Activated naive CD8-positive, alpha-beta T cell treated with anti-CD3 and anti-CD28 coated beads, Interleukin-2, amount 50 U/mL, for 16 hours (primary cell): ENCODE measurements around the gene TXN.
"Not testable (repeated sequence)": the region's sequence is repeated elsewhere in the genome, so short reads cannot be mapped to it uniquely, and the experiment has no call there.

Source experiments
- DNase-seq: peaks from one replicate; pipeline ENCODE4 v3.0.0-alpha.2; 2020; ENCODE audit warnings: low read depth, low spot score

TXN gene

DNA sequence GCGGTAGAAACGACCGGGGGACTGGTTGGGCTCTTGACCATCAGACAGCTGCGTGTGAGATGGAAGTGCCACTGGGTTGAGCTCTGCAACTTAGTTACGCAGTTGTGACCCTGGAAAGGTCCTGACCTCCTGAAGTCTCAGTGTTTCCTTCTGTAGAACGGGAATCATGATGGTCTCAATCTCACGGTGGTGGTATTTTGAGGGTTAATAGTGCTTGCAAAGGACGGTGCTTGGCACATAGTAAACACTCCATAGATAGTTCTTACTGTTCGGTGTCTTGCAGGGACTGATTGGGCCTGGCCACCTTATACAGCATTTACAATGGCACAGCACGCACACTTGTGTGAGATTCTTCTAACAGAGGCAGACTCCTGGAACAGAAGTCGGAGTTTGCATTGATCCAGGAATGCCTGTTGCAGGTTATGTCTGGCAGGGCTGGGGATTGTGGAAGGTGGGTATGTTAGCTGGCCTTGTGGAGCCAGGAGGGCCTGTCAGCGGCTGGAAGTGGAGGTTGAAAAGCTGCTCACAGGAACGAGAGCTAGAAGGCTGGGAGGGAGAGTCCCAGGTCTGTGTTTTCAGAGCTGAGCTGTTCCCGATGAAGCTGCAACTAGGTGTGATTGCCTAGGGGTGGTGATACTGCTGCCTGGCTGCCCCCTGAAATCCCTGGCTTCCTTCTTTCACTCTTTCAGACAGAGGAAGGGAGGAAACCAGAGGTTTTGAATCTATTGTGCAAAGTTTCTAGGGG, 962 bp upstream of the TXN start:
- DNase-seq, result no peak

DNA sequence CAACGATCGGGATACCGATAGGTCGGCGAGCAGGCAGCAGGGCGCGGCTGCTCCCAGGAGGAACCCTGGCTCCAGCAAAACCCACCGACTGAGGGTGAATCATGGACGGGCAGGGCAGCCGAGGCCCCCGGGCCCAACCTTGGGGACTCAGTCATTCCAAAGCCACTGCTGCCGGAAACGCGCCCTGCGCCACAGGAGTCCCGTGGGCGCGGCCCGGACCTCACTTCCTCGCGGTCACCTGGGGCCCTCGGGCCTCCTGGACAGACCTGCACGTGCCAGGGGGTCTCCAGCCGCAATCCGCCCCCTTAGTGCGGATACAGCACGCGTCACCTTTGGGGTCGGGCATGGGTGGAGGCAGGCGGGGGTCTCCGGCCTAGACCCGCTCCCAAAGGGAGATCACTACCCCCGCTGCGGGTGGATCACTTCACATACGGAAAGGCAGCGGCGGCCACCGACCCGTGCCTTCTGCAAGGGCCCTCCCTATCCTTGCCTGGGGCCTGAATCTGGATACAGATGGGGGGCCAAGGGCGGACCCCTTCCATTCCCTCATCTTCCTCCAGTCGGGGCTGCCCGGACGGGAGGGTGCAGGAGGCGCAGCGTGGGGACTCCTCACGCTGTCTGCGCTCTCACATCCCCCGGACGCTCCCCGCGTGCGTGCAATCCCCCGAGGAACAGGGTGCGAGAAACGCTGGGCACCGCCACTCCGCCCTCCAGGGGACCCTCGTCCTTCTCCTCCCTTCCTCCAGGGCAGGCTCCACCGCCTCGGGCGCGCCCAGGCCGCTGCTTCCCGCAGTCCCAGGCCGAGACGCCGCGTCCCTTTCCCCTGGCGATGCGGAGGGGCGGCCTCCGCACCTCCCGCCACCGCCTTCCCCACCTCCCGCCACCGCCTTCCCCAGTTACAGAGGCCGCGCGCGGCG, 586 bp downstream of the TXN start:
- DNase-seq, result peak; percentile 16

DNA sequence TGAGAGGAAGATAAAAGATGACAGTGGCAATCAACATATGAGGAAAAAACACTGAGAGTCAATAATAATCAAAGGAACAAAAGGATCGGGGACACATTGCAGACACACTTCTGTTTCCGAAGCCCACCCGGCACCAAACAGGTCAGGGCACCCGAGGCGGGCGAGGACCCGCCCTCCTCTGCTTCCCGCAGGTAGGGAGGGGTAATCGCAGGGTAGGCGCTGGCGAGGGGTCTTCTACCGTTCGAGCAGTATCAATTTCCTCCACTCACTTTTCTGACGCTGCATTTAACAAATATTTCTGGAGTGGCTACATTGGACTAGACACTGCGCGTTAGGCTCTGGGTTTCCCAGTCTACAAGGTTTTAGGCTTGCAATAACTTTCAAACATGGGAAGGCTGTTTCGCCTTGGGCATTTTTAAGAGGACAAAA, 1.3 kb downstream of the TXN start:
- DNase-seq, result no peak

DNA sequence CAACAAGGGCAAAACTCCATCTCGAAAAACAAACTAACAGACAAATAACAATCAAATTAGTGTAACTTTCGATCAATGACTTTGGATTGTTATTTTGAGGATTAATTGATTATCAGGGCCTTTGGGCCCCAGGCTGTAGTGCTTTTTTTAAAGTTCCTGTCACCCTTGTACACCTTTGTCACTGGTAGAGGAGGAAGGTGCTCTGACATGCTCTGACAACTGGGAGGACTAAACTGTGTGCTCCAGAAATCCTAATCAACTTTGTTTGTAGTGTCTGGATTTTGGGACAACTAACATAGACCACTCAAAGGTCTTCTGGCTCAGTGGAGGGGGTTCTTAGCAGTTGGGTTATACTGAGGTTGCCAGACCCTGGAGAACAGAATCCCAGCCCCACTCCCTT, 1.8 kb downstream of the TXN start:
- no peak for DNase-seq

DNA sequence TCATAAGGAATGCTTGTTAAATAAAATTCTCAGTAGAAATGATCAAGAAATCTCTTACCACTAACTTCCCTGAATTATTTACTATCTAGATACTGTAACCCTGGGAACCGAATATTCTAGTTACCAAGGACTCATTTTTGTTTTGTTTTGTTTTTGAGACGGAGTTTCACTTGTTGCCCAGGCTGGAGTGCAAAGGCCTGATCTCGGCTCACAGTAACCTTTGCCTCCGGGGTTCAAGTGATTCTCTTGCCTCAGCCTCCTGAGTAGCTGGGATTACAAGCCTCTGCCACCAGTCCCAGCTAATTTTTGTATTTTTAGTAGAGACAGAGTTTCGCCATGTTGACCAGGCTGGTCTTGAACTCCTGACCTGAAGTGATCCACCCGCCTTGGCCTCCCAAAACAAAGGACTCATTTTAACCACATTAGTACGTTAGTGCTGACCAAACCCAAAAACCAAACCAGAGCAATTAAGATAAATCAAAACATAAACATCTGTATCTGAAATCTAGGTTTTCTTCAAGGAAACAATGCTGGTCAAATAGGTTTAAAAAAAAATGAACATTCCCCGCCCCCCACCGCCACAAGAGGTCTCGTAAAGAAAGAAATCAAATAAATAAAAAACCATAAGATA, 3.7 kb downstream of the TXN start:
- DNase-seq, result no peak

DNA sequence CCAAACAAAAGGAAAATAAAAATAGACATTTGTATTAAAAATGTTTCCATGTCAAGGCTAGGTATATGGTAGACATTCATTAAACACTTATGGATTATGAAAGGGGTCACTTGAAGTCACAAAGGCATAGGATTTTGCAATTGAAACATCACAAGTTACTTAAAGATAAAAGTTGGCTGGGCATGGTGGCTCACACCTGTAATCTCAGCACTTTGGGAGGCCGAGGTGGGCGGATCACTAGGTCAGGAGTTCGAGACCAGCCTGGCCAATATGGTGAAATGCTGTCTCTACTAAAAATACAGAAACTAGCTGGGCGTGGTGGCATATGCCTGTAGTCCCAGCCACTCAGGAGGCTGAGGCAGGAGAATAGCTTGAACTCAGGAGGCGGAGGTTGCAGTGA, 4.5 kb downstream of the TXN start:
- DNase-seq, result not testable (repeated sequence)

DNA sequence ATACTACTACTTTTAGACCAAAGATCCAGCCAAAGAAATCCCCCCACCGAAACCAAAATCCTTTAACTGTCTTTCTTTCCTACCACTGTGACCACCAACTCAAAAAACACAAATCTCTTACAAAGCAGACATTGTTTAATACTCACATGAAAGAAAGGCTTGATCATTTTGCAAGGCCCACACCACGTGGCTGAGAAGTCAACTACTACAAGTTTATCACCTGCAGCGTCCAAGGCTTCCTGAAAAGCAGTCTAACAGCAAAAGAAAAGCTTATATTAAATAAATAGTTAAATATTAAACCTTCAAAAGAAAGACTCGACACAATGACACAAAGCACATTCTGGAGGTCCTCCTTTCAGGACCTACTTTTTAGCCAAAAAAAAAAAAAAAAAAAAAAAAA, 5.1 kb downstream of the TXN start:
- DNase-seq, result no peak

DNA sequence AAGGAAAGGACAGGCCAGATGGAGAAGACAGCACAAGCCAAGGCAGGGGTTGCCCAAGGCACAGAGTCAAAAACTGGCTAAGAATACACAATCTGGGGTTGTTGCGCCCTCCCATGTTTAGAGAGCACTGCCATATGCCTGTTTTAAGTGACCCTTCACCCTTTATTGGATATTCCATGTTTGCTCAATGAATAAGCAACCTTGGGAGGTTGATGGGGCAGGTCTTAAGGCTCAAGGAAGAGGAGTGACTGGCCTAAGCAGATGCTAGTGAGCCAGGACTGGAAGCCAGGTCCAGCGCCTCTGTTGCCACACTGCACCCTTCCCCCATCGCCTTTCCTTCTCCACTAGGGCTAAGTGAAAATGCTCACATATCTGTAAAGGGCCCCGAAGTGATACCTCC, 6.7 kb downstream of the TXN start:
- DNase-seq, result no peak

DNA sequence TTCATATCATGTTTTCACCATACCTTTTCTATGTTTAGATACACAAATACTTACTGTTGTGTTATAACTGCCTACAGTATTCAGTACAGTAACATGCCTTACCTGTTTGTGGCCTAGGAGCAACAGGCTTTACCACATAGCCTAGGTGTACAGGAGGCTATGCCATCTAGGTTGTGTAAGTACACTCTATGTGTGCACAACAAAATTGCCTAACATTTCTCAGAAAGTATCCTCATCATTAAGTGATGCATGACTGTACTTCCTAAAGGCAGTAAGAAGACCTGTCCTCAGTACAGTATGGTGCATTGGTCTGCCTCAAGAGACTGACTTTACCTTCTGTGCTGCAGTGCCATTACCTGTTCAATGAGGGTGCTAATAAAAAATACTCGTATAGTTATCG, 7.9 kb downstream of the TXN start:
- no peak for DNase-seq

DNA sequence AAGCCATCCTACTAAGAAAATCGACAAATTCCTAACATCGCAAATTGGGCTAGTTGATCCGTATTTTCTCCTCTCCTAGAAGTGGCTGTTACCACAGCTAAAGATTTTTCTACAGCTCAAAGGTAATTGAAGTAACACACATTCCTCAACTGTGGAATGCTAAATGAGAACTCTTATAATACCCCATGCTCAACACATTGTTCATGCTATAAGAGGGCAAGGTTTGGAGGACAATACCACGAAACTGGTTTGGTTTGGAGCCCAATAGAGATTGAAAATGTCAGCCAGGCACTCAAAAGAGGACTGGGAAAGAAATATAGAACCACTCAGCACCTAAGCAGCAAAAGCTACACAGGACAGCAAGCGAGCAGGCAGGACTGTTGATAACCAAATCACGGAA, 10.1 kb downstream of the TXN start:
- no peak for DNase-seq

DNA sequence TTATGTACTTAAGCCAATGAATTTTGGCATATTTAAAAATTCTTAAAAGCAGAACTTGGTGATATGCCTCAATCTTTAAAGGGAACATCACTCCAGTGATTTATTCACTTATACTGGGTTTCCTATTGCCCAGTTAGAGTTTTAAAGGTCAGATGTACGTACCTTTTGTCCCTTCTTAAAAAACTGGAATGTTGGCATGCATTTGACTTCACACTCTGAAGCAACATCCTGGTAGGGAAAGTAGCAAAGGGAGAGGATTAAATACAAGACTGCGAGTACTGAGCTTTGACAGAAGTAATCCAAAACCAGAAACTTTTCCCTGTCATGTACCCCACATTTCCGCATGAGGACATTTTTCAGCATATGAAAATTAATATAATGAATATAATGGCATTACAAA, 11.7 kb downstream of the TXN start:
- no peak for DNase-seq

DNA sequence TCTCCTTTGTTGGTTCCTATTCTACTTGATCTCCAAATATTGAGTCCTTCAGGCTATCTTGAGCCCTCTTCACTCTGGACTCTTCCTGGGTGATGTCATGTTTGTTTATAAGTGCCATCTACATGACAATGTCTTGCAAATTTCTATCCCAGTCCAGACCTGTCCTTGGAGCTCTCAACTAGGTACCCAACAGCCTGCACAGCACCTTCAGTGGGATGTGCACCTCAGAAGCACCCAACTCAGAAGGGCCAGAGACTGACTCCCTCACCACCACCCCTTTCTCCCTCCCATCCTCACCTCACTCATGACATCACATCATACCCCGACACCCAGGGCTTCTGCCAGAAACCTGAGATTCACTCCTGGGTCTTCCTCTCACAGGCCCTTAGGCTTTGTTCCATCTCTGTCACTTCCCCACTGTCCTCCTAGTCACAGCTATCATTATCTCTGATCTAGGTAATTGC, 14.4 kb downstream of the TXN start:
- no peak for DNase-seq

DNA sequence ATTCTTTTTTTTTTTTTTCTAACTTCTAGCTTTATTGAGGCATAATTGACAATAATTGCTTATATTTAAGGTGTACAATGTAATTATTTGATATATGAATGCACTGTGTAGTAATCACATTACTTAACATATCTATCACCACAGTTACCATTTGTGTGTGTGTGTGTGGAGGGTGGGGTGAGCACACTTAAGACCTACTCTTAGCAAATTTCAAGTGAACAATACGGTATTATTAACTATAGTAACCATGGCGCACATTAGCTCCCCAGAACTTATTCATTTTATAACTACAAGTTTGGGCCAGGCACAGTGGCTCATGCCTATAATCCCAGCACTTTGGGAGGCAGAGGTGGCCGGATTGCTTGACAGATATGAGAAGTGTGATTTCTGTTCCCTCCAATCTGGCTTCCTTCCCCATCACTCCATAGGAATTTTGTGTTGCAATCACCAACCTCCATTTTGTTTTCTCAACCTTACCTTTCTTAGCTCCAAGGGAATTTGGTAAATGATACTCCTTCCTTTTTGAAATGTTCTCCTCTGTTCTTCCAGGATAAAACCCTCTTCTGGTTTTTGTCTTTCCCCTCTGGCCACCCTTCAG, 14.9 kb downstream of the TXN start:
- DNase-seq, result no peak

DNA sequence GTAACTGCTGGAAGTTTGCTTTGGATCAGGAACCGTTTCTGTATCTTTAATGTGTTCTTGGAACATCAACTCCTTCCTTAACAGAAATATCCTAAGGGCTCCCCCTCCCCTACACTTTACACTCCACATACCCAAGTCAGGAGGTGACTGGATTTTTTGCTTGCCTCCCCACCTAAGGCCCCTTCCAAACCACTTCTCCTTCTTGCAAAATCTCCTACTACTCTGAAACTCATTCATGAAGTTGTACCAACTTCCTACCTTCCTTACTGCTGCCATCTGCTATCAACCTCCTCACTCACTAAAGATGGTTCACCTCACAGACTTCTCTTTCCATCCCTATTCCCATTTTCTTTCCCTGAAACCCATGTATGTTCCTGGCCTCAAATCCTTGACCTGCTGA, 16.1 kb downstream of the TXN start:
- no peak for DNase-seq

DNA sequence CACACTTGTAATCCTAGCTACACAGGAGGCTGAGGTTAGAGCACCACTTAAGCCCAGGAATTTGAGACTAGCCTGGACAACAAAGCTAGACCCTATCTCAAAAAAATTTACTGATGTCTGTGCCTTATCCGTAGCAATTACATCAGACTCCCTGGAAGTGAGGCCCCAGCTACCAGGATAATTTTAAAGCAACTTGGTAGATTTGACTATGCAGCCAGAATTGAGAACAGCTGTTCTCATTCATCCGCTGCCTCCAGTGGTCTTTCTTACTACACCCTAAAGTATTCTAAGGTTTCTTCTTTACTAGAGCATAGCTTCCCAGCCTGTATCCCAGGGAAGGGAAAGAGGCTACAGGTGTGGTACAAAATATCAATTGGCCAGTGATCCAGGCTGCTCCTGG, 28.0 kb downstream of the TXN start:
- DNase-seq, result no peak

DNA sequence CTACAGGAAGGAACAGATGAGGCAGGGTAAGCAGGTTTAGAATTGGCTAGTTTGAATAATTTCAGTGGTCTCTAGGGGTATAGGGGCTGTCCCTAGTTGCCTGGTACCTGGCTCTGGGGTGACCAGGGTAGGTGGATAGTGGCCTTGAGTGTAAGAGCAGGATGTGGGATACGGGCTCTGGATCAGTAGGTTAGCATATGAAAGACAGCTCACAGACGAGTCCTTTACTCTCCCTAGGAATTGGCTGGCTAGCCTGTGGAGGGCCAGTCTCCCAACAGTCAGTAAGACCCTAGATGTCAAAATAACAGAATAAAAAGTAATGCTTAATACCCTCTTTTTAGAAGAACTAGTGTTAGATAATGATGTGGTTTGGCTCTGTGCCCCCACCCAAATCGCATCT, 31.7 kb downstream of the TXN start:
- DNase-seq, result no peak

DNA sequence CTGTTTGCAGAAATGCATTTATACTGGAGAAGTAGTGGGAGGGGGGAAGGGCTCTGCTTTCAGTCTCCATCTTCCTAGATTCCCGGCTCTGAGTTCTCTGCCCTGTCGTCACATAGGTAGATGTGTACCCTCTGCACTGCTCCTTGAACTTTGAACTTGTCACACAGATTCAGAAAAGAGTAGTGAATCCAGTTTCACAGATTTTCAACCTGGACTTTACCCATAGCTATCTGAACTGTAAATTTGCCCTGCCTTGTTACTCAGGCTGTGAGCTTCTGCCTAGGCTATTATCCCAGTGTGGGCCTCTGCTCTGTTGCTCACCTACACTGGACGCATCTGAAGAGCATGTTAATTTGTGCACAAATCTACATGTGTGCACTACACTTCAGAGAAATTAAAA, 35.5 kb downstream of the TXN start:
- DNase-seq, result no peak

DNA sequence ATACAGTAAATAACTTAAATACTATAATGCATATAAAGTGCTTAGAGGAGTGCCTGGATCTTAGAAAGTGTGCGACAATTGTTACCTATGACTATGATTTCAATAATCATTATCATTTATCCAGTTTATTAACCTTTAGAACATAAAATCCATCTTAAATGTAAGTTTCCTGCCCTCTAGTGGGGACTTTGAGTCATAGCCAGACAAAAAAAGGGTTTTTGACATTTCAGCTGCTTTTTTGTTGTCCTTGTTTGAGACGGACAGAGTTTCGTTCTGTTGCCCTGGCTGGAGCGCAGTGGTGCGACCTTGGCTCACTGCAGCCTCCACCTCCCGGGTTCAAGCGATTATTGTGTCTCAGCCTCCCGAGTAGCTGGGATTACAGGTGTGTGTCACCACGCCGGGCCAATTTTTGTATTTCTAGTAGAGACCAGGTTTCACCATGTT, 38.6 kb downstream of the TXN start:
- DNase-seq, result no peak

DNA sequence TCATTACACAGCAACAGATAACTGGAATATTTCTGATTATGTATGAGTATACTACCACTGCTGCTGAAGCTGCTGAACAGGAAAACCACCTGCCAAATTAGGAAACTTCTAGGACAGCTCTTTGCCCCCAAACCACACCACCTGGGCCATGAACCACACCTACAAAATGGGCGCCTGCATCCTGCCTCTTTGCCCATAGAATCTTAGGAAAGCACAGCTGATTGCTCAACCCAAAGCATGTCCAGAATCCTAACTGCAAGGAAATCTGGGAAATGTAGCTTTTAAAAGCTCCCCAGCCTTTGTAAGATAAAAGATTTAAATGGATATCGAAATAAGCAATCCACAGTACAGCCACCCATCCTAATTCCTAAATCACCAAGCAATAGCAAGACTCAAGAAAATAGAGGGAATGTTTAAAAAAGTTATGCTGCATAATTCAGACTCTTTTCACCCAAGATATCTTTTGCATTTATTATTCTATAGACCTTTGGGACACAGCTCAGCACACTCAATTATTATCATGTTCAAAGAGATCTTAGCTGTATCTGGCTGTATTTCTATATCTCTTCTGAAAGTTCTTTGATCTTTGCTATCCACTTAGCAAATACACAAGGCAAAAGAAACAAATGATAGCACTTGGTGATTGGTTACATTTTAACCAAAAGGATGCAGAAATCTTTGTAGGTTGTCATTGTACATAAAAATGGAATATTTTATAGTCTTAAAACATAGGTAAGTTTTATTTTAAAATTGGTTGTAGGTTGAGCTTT, 41.5 kb downstream of the TXN start:
- DNase-seq, result no peak

DNA sequence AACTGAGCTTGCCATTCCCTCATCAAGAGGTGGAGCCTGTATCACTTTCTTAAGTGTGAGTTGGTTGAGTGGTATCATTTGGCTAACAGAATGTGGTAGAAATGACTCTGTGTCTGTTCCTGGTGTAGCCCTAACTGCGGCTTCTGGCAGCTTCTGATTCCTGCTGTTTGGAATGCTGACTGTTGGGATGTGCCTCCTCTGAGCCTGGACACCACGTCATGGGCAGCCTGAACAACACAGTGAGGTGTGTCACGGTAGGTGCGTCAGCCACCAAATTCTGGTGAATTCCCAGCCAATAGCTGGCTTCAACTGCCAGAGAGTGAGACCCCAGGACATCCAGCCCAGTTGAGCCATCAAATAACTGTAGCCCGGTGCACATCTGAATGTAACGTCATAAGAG, 42.2 kb downstream of the TXN start:
- no peak for DNase-seq

DNA sequence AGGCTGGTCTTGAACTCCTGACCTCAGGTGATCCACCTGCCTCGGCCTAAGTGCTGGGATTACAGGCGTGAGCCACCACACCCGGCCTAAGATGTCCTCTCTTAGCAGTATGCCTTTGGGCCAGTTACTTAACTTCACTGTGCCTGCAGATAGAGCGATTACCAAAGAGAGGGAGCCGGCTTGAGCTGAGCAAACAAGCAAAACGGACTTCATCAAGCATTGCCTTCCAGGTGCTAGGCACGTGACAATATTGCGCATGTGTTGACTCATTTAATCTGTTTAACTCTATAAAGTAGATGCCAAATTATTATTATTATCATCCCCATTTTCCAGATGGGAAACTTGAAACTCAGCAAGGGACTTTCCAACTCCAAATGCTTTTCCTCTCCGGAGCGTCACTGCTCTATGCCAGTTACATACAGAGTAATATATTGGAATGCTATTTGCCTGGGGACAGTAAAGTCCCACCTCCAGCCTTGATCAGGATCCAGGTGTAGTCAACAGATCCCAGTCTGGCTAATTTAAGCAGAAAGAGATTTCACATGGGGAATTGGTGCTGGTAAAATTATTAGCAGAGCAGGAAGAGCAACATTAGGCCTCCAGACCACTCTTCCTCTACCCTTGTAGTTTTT, 42.8 kb downstream of the TXN start:
- no peak for DNase-seq
